ENCODE results near the gene TPRX1. TPM values are rescaled to one million over a fixed set of nuclear protein-coding genes. Genes with fewer than 3 reads are reported as not detected.
"Not testable (repeated sequence)": the region's sequence is repeated elsewhere in the genome, so short reads cannot be mapped to it uniquely, and the experiment has no call there.

TPRX1 gene
- total and polyA plus RNA-seq, 2 donors (not counting 3 experiments of a cell fraction or from before 2014, with no cell fraction given) = not detected

GRCh38 chr19:47818221-47818620 lies 13.9 kb upstream of the TPRX1 start:
- dilution Hi-C loops (cut with MboI; ENCODE audit: extremely low pct_ligation_motif_present, low sequenced_read_pairs); H3K36me3 ChIP-seq (ENCODE audit: control insufficient read depth in 2 of 2, extremely low read depth in 1 of 2, insufficient read depth in 2 of 2, low read length in 2 of 2); H3K9me1 ChIP-seq (replicated peaks; ENCODE audit: control insufficient read depth, extremely low read depth, insufficient read depth, low read length); POLR2A ChIA-PET; H3K4me2 ChIP-seq (ENCODE audit: insufficient read depth, low read length); H3K9ac ChIP-seq (replicated peaks; ENCODE audit: extremely low read depth, insufficient read depth, low read length); H3K4me3 ChIP-seq (replicated peaks in 1 of 3; ENCODE audit: insufficient read depth in 1 of 3, low read depth in 1 of 3, low read length in 3 of 3); H2AFZ ChIP-seq (ENCODE audit: low read depth, low read length); BruUV-seq (replicated peaks); H3K9me3 ChIP-seq (replicated peaks; ENCODE audit: control insufficient read depth, insufficient read depth, low read length); H4K20me1 ChIP-seq (replicated peaks; ENCODE audit: control insufficient read depth, extremely low read depth, insufficient read depth, low read length); DNase-seq (ENCODE audit: low read depth, low spot score); H3K79me2 ChIP-seq (ENCODE audit: control insufficient read depth, insufficient read depth, low read length); FAIRE-seq; H3K4me1 ChIP-seq (ENCODE audit: control insufficient read depth, extremely low read depth, insufficient read depth, low read length); intact Hi-C loops (cut with micrococcal nuclease); H3K27ac ChIP-seq (ENCODE audit: insufficient read depth, low read depth, low read length): not testable (repeated sequence)
- CTCF ChIA-PET = interaction anchor here (3.1 kb wide), 1 partner anchor 45 kb away, joined by 11 read pairs; no protein-coding TSS in a partner anchor
- peaks cover 8 to 16% of the 10 kb centered on the region in 2 experiments for H3K27me3 ChIP-seq (ENCODE audit: control insufficient read depth in 2 of 2, insufficient read depth in 2 of 2, low read length in 2 of 2)

GRCh38 chr19:47816270-47816669 lies 11.9 kb upstream of the TPRX1 start:
- FAIRE-seq; H3K9me1 ChIP-seq (replicated peaks; ENCODE audit: control insufficient read depth, extremely low read depth, insufficient read depth, low read length); H3K36me3 ChIP-seq (ENCODE audit: control insufficient read depth in 2 of 2, extremely low read depth in 1 of 2, insufficient read depth in 2 of 2, low read length in 2 of 2): not testable (repeated sequence)

GRCh38 chr19:47813995-47814328 lies 9.6 kb upstream of the TPRX1 start:
- intact Hi-C loops (cut with micrococcal nuclease) = loop anchor here (1.0 kb wide), 1 partner anchor 49 kb away; no protein-coding TSS in a partner anchor
- ChIA-PET CTCF (interaction anchor here (1.7 kb wide), 1 partner anchor 23 kb away, joined by 6 read pairs; no protein-coding TSS in a partner anchor), POLR2A (no interaction called here)
- no peaks in the 10 kb centered on the region for H3K79me2 ChIP-seq (ENCODE audit: control insufficient read depth, insufficient read depth, low read length)
- H3K4me2 ChIP-seq (ENCODE audit: insufficient read depth, low read length) = no peak overlapping the region
- no peaks in the 10 kb centered on the region for H3K9me1 ChIP-seq (replicated peaks; ENCODE audit: control insufficient read depth, extremely low read depth, insufficient read depth, low read length)
- DNase-seq (ENCODE audit: low read depth, low spot score) (no peak), FAIRE-seq (no peak)
- no TSS peak for BruUV-seq (replicated peaks)
- H3K4me1 ChIP-seq (ENCODE audit: control insufficient read depth, extremely low read depth, insufficient read depth, low read length) = no peaks in the 10 kb centered on the region
- H3K27me3 ChIP-seq (ENCODE audit: control insufficient read depth in 2 of 2, insufficient read depth in 2 of 2, low read length in 2 of 2) = no peaks in the 10 kb centered on the region
- H3K9ac ChIP-seq (replicated peaks; ENCODE audit: extremely low read depth, insufficient read depth, low read length) = no peak overlapping the region
- dilution Hi-C loops (cut with MboI; ENCODE audit: extremely low pct_ligation_motif_present, low sequenced_read_pairs) = no loop called here
- H3K27ac ChIP-seq (ENCODE audit: insufficient read depth, low read depth, low read length) = no peak overlapping the region
- no peaks in the 10 kb centered on the region for H3K36me3 ChIP-seq (ENCODE audit: control insufficient read depth in 2 of 2, extremely low read depth in 1 of 2, insufficient read depth in 2 of 2, low read length in 2 of 2)
- TF ChIP-seq POLR2AphosphoS5 (IDR thresholded peaks at IDR 0.05; ENCODE audit: insufficient read depth, low read depth, low read length) = no peak
- no peak for TF ChIP-seq JUN (IDR thresholded peaks at IDR 0.05; ENCODE audit: borderline replicate concordance, insufficient read depth, insufficient read length, low read depth)
- no peak for TF ChIP-seq POLR2A (IDR thresholded peaks at IDR 0.05; ENCODE audit: low read depth, low read length)
- TF ChIP-seq CTCF (IDR thresholded peaks at IDR 0.05; ENCODE audit: extremely low read depth in 1 of 2, insufficient read depth in 1 of 2, low read depth in 1 of 2, low read length in 2 of 2) = no peak
- TF ChIP-seq MAX (IDR thresholded peaks at IDR 0.05; ENCODE audit: insufficient read depth, insufficient read length) = no peak
- no peak for TF ChIP-seq GATA2 (IDR thresholded peaks at IDR 0.05; ENCODE audit: insufficient read depth, insufficient read length, low read depth, low read length)
- no peak for TF ChIP-seq EZH2 (IDR thresholded peaks at IDR 0.05; ENCODE audit: borderline replicate concordance, low read depth, low read length, severe bottlenecking)
- TF ChIP-seq FOS (IDR thresholded peaks at IDR 0.05; ENCODE audit: borderline replicate concordance, insufficient read depth, low read length) = no peak
- no peak for TF ChIP-seq MYC (IDR thresholded peaks at IDR 0.05; ENCODE audit: low read depth, low read length)
- no peaks in the 10 kb centered on the region for H3K9me3 ChIP-seq (replicated peaks; ENCODE audit: control insufficient read depth, insufficient read depth, low read length)
- H3K4me3 ChIP-seq (replicated peaks in 1 of 3; ENCODE audit: insufficient read depth in 1 of 3, low read depth in 1 of 3, low read length in 3 of 3) = no peak overlapping the region
- H2AFZ ChIP-seq (ENCODE audit: low read depth, low read length) = no peak overlapping the region
- no peaks in the 10 kb centered on the region for H4K20me1 ChIP-seq (replicated peaks; ENCODE audit: control insufficient read depth, extremely low read depth, insufficient read depth, low read length)

More at GRCh38 chr19:47816270-47816669, 11.9 kb upstream of the TPRX1 start:
- H3K4me3 ChIP-seq (replicated peaks in 1 of 3; ENCODE audit: insufficient read depth in 1 of 3, low read depth in 1 of 3, low read length in 3 of 3); BruUV-seq (replicated peaks); intact Hi-C loops (cut with micrococcal nuclease); H3K79me2 ChIP-seq (ENCODE audit: control insufficient read depth, insufficient read depth, low read length); H3K27ac ChIP-seq (ENCODE audit: insufficient read depth, low read depth, low read length); H3K9ac ChIP-seq (replicated peaks; ENCODE audit: extremely low read depth, insufficient read depth, low read length); DNase-seq (ENCODE audit: low read depth, low spot score); H2AFZ ChIP-seq (ENCODE audit: low read depth, low read length); H3K9me3 ChIP-seq (replicated peaks; ENCODE audit: control insufficient read depth, insufficient read depth, low read length); H3K4me1 ChIP-seq (ENCODE audit: control insufficient read depth, extremely low read depth, insufficient read depth, low read length); H3K4me2 ChIP-seq (ENCODE audit: insufficient read depth, low read length); POLR2A ChIA-PET; H4K20me1 ChIP-seq (replicated peaks; ENCODE audit: control insufficient read depth, extremely low read depth, insufficient read depth, low read length); dilution Hi-C loops (cut with MboI; ENCODE audit: extremely low pct_ligation_motif_present, low sequenced_read_pairs): not testable (repeated sequence)
- CTCF ChIA-PET = interaction anchor here (0.6 to 3.1 kb wide), 7 partner anchors 9 to 103 kb away, joined by 3 to 11 read pairs (median 4); no protein-coding TSS in a partner anchor
- peaks cover 8 to 12% of the 10 kb centered on the region in 2 experiments for H3K27me3 ChIP-seq (ENCODE audit: control insufficient read depth in 2 of 2, insufficient read depth in 2 of 2, low read length in 2 of 2)

All from endothelial cell of umbilical vein (primary cell).